ENCODE results near the gene MED15.

DNA sequence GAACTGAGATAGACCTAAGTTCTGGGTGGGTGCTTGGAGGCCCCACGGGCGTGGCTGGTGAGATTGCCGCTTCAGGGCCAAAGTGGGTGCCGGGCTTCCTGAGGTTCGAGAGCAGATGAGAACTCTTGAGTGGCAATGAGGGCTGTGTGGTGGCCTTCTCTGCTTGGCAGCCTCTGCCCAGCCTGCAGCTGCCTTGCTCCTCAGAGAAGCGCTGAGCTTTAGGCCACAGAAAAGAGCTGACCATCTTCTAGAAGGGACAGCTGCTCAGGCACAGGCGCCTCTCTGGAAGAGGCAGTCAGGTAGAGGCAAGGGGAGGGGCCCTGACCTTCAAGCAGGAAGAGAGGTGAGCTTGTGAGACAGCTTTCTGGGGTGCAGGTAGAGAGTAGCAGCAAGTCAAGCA is 72.8 kb downstream of the MED15 start:
- TF ChIP-seq, protein P1, sequence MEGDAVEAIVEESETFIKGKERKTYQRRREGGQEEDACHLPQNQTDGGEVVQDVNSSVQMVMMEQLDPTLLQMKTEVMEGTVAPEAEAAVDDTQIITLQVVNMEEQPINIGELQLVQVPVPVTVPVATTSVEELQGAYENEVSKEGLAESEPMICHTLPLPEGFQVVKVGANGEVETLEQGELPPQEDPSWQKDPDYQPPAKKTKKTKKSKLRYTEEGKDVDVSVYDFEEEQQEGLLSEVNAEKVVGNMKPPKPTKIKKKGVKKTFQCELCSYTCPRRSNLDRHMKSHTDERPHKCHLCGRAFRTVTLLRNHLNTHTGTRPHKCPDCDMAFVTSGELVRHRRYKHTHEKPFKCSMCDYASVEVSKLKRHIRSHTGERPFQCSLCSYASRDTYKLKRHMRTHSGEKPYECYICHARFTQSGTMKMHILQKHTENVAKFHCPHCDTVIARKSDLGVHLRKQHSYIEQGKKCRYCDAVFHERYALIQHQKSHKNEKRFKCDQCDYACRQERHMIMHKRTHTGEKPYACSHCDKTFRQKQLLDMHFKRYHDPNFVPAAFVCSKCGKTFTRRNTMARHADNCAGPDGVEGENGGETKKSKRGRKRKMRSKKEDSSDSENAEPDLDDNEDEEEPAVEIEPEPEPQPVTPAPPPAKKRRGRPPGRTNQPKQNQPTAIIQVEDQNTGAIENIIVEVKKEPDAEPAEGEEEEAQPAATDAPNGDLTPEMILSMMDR (IDR thresholded peaks at IDR 0.05): no peak
- no peak for TF ChIP-seq POLR2A (IDR thresholded peaks at IDR 0.05)
